T-helper 2 cell treated with Interferon-gamma antibody and Interleukin-4, amounts not matched to agents 100 ng/mL and 5 ng/mL, for 36 hours (primary cell): ENCODE data around the gene LMBRD1. TPM values are rescaled to one million over a fixed set of nuclear protein-coding genes. Genes with fewer than 3 reads are reported as not detected.
"Not testable (repeated sequence)": the region's sequence is repeated elsewhere in the genome, so short reads cannot be mapped to it uniquely, and the experiment has no call there.

ENCODE experiments used
- intact Hi-C: fragments of 100-400 bp; cut with micrococcal nuclease; formaldehyde crosslinking; loops from one replicate; pipeline ENCODE4 v1.15.1; 2023
- total RNA-seq: library from RNA; stranded (reverse); gene quantifications from 2 replicates; pipeline ENCODE4 v1.2.3, GENCODE V29; 2022

The LMBRD1 gene
- total RNA-seq, 1 donor from 2014 or later: 23.0 TPM

DNA sequence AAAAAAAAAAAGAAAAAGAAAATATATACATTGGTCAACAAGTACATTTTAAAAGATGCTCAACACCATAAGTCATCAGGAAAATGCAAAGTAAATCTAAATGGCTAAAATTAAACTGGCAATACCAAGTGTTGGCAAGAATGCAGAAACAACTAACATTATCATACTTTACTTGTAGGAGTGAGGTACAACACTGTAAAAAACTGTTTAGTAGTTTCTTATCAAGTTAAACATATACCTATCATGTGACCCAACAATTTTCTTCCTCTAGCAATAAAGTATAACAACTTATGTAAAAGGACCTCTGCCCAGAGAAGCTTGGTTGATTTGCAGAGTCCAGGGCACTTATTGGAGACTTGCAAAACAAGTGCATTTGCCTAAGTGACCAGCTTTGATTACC lies 40.4 kb downstream of the LMBRD1 start:
- intact Hi-C loops: no loop called here

DNA sequence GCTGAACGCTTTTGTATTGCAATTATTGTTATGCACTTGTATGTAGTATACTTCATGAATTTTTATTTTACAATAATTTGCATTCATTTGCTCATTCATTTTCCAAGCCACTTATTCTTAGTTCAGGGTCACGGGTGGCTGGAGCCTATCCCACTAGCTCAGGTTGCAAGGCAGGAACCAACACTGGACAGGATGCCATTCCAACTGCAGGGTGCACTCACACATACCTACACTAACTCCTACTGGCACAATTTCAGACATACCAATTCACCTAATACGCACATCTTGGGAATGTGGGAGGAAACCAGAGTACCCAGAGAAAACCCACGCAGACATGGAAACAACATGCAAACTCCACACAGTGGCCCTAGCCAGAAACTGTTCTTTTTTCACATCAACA lies 61.8 kb downstream of the LMBRD1 start:
- intact Hi-C loops: no loop called here

DNA sequence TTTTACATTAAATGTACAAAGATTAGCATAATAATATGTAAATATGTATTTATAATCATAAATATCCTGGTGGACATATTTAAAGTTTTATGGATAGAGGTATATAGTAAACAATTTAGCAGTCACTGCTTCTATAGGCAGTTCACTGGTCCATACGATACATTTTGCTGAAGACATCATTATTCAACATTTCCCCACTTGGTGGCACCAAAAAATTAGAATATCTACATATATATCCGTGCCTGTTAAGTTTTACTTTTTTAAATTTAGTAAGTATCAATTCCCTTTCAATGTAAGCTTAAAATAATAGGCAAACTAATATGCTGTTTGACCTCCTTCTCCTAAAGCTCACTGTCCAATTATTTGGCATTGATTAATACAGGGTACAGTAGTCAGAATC lies 64.2 kb downstream of the LMBRD1 start:
- intact Hi-C loops: loop anchor here (2.0 to 5.0 kb wide), 3 partner anchors 65 to 375 kb away; partner anchors contain the start of genes COL19A1 and LMBRD1

DNA sequence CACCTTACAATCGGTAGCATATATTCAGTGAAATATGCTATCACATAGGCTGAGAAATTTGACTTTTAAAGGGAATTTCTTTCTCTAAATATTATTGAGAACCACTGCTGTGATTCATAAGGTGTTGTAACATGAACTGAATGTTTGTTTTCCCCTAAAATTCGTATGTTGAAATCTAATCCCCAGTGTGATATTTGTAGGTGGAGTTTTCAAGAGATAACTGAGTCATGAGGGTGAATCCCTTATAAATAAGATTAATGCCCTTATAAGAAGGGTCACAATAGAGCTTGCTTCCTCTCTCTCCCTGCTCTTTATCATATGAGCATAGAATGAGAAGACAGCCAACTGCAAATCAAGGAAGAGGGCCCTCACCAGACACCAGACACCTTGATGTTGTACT lies 64.8 kb downstream of the LMBRD1 start:
- intact Hi-C loops: loop anchor here (2.0 to 5.0 kb wide), 3 partner anchors 65 to 375 kb away; partner anchors contain the start of genes COL19A1 and LMBRD1

DNA sequence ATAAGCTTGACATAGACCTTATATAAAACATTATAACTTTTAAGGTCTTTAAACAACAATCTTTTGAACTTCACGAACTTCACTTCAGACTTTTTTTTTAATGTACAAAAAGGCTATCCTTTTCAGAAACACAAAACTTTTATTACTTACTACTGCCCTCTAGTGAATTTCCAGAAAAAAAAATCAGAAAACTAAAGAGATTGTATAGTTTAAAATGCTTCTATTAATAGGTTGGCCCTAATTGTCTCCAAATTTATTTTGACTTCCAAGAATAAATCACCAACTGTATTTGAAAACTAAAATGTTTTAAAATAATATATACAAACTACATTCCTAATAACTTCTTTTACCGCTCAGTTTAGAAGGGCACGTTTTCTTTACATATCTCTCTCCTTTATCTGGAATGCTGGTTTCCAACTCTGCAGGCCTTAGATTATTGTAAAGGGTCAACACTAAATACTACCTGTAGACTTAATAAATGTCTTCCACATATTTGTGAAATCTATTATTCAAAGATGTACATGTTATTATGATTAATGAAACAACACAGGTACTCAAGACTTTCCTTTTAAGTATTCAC lies 66.8 kb downstream of the LMBRD1 start:
- intact Hi-C loops: loop anchor here (5.0 kb wide), 2 partner anchors 67 to 377 kb away; partner anchors contain the start of gene LMBRD1

DNA sequence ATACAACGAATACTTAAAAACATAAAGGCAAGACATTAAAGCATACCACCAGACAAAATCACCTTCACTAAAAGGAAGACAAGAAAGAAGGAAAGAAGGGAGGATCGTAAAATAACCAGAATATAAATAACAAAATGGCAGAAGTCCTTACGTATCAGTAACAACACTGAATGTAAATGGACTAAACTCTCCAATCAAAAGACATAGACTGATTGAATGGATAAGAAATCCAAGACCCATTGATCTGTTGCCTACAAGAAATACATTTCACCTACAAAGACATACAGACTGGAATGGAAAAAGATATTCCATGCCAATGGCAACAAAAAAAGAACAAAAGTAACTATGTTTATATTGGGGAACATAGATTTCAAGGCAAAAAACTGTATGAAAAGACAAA lies 74.1 kb downstream of the LMBRD1 start:
- intact Hi-C loops: no loop called here

DNA sequence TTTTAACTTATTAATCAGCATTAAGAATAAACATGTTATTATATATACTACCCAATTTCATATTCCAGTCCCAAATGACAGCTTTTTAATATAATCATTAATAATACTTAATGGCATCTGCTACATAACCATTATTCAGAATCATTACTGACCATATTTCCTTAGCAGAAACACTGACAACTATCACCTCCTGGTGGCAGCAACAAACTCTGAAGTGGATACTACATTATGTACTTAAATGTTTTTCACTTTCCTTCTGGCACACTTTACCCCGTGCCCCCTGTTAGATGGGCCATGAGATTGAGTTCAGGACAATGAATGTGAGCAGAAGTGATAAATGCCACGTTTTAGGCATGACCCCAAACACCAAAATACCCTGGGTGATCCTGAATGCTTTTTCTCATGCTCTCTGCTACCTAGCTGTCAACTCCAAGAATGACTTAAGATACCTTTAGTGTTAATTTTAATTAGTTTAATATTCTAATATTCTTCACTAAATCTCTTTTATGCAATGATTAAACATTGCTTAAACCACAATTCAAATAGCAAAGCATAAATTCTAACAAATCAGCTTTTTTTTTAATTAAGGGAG lies 77.1 kb downstream of the LMBRD1 start:
- intact Hi-C loops: no loop called here

DNA sequence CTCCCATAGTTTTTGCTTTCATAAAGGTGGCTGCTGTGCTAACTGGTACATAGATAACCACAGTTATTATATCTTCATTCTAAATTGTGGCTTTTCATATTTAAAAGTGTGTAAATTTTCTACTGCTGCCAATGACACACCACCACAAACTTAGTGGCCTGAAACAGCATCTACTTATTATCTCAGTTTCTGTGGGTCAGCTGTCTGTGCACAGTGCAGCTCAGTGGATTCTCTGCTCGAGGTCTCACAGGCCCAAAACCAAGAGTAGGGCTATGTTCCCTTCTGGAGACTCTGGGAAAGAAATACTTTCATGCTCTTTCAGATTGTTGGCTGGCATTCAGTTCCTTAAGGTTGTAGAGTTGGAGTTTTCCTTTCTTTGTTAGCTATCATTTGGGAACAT lies 90.1 kb downstream of the LMBRD1 start:
- intact Hi-C loops: no loop called here

DNA sequence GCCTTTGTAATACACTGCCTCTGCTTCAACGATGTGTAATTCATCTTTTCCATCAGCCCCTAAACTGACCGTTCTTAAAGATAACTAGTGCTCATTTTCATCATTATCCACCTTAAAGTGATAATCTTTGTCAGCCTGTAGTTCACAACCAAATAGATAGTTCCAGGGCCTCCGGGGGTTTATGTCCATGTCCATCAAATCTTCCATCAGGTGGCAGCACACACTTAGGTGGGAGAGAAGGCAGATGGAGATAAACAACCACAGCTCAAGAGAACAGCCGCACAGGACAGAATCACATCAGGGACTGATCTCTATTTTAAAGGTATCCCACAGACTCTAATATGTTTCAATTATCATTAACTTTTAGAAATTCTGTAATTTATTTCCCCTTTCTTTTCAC lies 90.9 kb downstream of the LMBRD1 start:
- intact Hi-C loops: no loop called here

DNA sequence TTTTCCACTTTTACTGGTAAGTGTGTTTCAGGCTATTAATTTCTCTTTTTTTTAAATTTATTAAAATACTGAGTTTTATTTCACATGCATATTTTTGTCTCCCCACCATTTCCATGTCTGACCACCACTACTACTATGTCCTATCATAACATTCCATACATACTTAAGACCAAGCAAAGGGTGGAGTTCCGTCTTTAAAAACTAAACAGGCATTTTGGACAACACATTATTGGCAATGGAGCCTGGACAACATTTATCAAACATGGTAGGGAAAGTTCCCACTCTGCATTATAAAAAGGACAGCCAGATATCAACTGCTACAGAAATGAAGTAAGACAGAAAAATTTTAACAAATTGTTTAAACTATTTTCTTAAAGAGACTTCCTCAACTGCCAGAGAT lies 91.9 kb downstream of the LMBRD1 start:
- intact Hi-C loops: no loop called here

DNA sequence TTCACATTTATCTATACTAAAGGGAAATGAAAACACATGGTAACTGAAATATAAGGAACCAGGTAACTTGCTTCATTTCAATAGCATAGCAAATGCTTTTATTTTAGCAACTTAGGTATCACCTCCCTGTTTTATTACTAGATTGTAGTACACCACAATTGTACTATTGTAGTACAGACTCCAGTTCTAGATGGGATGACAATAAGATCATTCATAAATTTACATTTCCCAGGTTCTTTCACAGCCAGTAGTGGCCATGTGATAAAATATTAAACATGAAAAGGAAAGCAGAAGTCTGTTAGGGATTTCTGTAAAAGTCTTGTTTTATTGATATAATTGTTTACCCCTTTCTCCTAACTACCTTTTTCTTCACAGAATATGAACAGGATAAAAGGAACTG lies 97.2 kb downstream of the LMBRD1 start:
- intact Hi-C loops: no loop called here

DNA sequence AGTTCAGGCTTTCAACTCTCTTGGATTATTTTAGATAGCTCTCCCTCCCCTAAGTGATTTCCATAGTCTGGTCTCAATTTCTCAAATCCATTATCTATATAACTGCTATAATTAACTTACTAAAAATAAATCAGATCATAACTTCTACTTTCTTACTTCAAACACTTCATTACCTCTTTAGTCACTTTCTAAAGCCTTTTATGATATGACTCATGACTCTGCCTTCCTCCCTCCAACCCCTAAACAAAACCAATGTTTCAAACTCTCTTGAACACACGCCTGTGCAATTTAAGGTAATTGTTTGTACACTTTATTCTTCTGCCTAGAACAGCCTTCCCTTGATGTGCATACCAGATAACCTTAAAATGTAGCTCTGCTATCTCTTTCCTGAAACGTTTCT lies 100.5 kb downstream of the LMBRD1 start:
- intact Hi-C loops: no loop called here

DNA sequence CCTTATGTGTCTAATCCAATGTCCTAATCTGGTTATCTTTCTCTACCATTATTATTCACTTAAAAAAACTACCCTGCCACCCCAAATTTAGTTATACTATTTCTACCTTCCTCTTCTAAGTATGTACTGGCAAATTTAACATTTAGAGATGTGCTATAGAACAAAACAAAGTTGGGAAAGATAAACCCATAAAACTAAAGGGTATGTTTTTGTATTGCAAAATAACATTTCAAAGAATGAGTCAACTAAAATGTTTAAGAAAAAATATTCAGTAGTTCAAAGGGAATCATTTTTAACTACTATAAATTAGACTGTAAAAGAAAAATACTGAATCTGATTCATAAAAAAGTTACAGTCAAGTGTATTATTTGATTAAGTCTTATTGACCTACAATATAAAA lies 103.0 kb downstream of the LMBRD1 start:
- intact Hi-C loops: no loop called here

DNA sequence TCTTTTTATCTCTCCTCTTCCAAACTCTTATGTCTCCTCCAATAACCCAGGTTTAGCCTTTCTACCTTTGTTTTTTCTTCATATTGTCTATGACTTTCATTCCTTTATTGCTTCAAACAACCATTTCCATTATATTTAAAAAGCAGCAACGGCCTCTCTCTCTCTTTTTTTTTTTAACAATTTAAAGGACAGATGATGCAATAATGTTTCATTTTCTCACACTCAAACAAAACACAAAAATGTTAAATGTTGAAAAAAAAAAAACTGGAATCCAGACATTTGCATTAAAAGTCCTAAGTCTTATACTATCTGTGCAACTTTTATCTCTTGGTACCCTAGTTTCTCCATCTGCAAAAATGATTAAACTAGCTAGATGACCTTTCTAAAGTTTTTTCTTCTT lies 105.8 kb downstream of the LMBRD1 start:
- intact Hi-C loops: no loop called here

DNA sequence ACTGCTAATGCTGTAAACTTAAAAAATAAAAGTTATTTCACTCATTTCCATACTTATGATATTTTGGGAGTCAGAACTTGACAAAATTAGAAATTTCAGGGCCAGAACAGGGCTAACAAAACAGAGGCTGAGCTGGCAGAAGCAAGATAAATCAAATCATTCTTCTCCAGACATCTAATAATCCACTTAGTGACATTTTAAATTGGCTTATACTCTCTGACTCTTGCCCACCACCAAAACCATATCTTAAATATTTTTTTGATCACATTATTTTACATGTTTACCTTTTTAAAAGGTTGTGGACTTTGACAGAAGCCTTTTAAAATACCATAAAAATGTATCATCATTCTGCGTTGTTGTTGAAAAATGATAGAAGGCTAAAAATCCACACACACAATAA lies 116.5 kb downstream of the LMBRD1 start:
- intact Hi-C loops: no loop called here

DNA sequence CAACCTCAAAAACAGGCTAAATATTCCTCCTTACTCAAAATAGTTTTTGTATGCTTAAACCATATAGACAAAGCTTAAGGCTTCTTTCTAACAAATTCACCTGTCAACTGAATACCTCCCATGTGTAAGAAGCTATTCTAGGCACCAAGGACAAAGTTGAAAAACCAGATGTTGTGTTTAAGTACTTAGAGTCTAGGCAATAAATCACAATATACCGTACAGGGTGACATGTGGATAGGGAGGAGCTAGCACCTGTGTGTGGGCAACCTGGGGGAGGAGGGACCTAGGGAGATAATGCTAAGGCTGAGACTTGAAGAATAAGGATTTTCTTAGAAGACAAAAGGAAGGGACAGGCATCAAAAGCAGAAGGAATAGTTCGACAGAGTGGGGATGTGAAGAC lies 123.5 kb downstream of the LMBRD1 start:
- intact Hi-C loops: no loop called here

DNA sequence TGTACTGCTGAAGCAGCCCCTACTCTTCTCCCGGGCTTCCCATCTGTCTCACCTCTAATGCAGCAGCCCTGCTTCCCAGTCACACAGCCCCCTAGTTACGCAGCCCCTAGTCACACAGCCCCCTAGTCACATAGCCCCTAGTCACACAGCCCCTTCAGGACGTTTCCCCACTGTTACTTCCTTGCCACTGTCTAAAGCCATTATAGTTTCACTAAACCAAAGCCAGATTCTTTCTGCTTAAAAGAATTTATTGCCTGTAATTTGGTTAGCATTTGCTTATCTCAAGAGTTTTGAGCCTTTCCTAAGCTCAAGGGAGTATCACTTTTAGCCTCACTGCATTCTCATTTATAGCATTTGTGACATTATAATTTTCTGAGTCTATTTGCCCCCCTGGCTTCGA lies 127.9 kb downstream of the LMBRD1 start:
- intact Hi-C loops: no loop called here

DNA sequence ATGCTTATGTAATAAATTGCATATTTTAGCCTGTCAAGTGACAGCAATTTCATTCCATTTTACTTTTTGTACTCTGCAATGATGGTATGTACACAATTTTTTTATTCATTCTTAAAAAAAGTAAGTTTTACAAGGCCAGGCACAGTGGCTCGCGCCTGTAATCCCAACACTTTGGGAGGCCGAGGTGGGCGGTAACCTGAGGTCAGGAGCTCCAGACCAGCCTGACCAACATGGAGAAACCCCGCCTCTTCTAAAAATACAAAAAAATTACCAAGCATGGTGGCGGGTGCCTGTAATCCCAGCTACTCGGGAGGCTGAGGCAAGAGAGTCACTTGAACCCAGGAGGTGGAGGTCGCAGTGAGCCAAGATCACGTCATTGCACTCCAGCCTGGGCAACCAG lies 130.0 kb downstream of the LMBRD1 start:
- intact Hi-C loops: not testable (repeated sequence)

DNA sequence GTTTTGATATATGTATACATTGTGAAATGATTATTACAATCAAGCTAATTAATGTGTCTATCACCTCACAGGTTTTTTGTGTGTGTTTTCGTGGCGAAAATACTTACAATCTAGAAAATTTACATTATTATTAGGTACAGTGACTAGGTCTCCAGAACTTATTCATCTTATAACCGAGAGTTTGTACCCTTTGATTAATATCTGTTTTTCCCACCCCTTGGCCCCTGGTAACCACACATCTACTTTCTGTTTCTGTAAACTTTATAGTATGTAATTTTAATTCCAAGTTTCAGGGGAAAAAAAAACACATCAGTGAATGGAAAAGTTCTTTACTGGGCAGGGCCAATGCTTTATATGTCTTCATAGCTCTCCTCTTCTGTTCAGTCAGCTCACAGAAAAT lies 131.4 kb downstream of the LMBRD1 start:
- intact Hi-C loops: no loop called here

DNA sequence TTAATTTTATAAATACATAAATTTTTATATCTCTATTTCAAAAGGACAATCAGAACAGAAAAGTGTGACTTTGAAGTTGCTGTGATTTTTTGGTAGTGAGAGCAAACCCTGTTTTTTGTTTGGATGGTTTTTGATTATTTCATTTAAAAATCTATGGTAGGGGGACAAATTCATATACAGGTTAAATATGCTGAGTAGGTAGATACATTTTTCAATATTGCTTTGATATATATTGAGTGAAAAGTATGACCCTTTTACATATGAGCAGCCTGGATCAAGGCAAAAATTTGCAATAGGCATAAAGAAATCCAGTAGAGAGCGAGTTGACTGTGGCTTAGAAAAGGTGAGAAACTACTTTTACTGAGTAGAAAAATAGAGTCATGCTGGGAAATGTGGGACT lies 132.3 kb downstream of the LMBRD1 start:
- intact Hi-C loops: no loop called here

DNA sequence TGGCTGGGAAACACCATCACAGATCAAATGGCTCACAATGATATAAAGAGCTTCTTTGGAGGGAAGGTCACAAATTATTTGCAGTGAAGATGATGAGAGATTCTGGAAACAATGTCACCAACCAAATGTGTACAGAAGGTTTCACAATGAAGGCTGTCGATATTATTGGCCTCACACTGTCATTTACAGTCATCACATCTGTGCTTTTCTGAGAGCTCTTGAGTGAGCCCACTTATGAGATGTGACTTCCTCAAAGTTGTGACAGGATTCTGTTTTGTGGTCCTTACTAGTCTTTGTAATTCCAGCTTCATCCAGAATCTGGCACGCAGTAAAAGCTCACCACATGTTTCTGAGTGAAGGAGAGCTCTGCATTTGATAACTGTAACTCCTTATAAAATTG lies 133.6 kb downstream of the LMBRD1 start:
- intact Hi-C loops: no loop called here

DNA sequence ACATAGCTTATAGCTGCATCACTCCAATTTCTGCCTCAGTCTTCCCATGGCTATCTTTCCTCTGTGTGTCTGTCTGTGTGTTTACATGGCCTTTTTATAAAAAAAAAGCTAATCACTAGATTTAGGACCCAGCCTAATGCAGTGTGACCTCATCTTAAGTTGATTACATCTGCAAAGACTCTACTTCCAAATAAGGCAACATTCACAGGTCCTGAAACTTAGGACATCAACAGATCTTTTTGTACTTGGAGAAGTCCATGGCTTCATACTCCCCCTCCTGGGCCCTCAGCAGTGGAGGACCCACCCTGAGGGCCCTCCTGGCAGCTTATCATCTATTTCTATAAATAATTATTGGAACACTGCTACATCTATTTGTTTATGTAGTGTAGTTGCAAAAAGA lies 146.1 kb downstream of the LMBRD1 start:
- intact Hi-C loops: no loop called here

DNA sequence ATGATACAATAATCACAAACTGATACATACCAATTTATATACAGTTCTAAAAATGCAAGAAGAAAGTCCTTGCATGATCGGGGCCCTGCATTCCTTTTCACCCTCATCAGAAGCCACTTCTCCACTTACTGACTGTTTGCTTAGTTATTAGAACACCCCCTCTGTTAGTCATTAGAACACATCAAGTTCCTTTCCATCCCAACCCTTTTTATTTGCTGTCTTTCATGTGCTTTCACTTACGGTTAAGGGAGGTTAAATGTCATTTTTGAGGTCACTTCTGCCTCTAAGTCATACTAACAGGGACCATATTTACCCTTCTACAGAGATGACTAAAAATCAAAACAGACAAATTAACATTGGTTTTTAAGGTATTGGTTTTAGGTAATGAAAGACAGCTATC lies 149.1 kb downstream of the LMBRD1 start:
- intact Hi-C loops: no loop called here

DNA sequence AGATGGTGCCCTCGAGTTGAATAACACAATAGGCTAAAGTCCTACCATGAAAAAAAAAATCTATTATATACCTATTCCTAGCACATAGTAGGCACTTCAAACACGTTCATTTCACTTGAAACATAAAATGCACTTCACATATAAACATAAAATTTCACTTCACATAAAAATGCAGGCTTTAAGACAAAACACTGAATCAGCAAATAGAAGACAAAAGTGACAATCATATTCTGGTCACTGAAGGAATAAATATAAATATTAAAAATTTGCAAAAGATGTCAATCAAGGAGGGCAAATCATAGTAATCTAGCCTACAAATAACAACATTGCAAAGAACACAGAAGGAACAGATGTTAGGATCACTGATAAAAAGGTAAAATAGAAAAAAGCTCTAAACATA lies 153.1 kb downstream of the LMBRD1 start:
- intact Hi-C loops: no loop called here
